Measurements from ENCODE around the gene CORO2A.
"Not testable (repeated sequence)": the region's sequence is repeated elsewhere in the genome, so short reads cannot be mapped to it uniquely, and the experiment has no call there.

Gene CORO2A

DNA sequence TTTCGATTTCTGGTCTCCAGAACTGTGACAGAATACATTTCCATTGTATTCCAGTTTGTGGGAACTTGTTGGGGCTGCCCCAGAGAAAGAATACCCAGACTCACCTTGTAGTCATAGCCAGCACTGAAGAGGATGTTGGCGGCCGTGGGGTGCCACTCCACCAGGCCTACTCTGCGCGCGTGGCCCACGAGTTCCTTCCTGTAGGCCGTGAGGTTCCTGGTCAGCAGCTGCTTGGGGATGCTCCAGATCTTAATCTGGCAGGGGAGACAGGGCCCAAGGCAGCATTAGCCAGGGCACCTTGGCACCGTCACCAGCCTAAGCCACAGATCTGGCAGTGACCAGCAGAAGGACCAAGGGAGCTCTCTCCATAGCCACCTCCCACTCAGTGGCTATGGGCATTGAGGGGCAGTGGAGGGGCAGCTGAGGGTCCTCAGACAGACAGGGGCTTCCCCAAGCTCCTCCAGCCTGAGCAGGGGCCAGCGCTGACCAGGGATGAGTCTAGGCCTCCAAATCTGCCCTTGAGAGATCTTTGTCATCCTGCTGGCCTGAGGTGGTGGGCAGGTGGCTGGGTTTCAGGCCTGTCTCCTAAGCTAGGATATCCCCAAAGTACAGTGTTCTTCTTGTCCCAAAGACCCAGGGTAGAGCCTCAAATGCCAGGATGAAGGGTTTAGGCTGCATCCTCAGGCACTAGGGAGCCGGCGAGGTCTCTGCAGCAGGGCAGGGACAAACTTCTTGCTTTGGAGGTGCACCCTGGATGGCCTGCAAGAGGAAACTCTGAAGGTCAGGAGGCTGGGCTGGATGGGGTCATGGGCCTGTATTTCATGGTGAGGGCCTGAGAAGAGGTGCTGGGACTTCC is 57.5 kb downstream of the CORO2A start:
- DNase-seq, result no peak

DNA sequence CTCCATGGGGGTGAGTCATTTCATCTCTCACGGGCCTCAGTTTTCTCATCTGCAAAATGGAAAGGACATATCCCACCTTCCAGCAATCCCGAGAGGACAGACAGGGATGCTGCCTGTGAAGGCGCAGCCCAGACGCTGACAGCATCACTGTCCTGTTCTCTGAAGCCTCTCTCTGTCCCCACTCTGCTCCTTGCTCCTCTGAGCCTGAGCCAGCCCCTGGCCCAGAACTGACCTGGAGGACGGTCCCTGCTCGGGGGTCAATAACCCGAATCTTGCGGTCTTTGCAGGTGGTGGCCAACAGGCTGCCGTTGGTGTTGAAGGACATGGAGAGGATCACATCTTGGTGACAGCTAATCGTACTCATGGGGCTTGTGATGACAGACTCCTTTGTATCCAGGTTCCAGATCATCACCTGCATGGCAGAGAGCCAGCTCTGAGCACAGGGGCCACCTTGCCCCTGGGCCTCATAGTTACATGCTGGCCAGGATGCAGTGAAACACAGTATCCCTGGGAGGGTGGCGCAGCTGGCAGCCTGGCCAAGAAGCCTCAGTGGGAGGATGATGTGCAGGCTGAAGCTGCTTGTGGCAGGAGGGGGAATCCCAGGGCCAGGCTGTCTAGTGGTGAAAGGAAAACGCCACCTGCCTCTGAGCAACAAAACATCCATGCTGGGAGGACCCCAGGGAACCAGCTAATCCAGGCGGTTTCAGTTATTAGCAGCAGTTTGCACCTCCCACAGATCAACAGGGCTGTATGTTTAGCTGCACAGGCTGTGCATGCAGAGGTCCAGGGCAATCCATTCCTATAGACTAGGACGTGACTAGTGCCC is 59.4 kb downstream of the CORO2A start:
- peak; percentile 35 to 49 for DNase-seq

DNA sequence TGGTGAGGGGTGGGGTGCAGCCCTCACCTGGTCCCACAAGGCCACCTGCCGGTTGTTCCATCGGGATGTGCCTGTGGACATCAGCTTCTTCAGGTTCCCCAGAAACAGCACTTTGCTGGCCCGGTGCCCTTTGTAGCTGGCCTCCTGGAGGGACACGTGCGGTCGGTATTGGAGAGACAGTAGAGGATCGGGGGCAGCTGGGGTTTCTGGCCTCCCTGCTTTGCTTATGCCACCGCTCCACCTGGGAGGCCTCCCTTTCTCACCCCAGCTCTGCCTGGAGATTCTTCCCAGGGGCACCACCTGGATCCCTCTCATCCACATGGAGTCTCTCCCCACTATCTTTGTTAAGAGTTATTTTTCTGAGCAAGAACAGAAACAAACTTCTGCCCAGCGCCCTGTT is 60.3 kb downstream of the CORO2A start:
- no peak for DNase-seq

DNA sequence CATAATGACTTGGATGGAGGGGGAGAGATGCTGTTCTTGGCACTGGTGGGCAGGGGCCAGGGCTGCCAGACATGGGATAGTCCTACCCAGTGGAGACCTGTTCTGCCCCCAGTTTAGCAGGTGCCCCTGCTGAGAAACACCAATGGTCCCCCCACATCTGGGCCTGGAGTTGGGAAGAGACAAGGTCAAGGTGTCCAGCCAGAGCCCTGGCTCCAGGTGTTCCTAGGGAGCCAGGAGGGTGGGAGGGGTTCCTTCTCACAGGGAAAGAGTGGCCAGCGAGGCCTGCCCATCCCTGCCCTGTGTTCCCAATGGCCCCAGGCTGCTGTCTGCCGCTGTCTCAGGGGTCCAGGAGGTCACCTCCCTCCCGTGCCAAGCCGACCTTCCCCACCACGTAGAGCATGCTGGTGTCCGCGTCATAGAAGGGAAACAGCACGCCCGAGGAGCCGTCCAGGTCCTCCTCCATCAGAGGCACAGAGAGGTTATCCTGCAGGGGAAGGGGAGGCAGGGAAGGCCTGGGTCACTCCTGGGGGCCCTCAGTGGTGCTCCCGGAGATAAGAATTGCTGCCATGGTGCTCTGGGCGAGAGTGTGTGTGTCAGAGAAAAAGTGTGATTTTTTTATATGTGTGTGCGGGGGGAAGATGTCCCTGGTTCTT is 61.7 kb downstream of the CORO2A start:
- no peak for DNase-seq

DNA sequence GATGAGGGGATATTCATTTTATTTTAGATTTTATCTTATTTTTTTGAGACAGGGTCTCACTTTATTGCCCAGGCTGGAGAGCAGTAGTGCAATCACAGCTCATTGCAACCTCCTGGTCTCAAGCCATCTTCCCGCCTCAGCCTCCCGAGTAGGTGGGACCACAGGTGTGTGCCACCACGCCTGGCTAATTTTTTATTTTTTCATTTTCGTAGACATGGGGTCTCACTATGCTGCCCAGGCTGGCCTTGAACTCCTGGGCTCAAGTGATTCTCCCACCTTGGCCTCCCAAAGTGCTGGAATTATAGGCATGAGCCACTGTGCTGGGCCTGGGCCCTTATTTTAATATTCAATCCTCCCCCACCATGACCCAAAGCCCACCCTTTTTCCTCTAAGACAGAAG is 62.4 kb downstream of the CORO2A start:
- not testable (repeated sequence) for DNase-seq

DNA sequence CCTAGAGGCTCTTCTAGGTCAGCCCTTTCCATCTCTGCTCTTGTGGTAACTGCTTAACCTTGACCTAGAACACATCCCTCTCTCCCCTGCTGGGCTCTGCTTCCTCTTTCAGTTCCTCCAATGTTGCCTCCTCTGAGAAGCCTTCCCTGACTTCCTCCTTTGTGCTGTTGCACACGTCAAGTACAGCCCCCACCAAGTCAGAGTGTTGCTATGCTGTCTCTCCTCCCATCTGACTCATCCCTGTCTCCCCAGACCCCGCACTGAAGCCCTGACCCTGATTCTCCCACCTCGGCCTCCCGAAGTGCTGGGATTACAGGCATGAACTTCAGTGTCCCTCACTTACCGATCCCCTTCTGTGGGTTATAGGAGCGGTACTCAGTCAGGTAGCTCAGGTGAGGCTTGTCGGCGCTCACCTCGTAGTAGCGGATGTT is 63.0 kb downstream of the CORO2A start:
- no peak for DNase-seq

DNA sequence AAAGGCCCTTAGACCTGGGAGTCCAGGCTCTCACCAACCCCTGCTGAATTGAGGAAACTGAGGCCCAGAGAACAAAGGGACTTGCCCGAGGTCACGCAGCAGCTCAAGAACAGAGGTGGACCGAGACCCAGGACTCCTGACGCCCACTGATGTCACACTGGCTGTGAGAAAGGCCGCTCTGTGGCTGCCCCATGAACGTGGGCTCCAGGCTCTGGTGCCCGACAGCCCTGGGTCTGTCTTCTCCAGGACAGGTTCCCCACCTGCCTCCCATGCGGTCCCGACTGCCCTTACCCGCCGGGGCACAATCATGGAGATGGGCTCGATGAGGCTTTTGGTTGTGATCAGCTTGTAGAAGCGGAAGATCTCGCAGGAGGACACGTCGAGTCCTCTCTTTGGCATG is 64.1 kb downstream of the CORO2A start:
- no peak for DNase-seq

DNA sequence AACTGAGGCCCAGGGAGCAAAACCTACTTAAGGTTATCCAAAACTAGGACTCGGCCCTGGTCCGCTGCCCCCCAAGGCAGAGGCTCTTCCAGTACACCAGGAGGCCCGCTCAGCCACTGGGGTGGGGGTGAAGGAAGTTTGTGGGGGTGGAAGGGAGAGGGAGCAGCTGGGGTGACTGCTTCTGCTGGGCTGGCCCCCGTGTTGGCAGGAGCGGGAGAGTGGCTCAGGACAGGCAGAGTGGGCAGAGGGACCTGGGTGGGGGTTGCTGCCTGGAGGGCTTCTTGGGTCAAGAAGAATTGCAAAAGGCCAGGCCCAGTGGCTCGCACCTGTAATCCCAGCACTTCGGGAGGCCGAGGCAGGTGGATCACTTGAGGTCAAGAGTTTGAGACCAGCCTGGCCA is 65.2 kb downstream of the CORO2A start:
- no peak for DNase-seq

DNA sequence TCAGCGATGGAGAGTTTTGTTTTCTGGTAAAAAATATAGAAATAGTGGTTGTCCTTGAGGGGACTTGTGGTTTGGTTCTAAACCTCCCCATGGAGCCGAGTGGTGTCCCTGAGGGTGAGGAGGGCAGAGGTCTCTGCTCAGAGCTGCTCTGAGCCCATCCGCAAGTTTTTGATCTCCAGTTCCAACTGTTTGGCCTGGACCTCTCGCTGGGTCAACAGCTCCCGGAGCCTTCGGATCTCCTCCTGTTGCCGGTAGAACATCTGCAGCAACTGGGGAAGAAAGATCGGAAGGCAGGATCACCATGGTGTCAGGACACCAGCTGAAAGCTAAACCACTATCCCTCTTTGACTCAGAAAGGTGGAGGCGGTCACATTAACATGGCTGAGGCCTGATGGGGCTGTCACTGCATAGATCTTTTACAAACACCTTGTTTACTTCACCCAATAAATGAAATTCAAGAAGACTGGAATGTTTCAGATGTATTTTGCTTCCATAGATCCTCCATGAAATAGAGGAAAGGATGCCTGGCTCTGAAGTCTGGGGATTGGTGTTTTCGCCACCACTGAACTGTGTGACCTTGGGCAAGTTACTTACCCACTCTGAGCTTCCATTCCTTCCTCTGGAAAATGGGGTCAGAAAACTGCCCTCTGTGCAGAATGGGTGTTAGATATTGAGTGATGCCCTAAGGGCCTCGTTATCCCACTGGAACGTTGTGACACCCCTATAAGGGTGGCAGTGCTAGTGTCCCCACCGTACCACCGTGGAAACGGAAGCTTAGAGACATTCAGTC is 67.6 kb downstream of the CORO2A start:
- DNase-seq, result no peak

DNA sequence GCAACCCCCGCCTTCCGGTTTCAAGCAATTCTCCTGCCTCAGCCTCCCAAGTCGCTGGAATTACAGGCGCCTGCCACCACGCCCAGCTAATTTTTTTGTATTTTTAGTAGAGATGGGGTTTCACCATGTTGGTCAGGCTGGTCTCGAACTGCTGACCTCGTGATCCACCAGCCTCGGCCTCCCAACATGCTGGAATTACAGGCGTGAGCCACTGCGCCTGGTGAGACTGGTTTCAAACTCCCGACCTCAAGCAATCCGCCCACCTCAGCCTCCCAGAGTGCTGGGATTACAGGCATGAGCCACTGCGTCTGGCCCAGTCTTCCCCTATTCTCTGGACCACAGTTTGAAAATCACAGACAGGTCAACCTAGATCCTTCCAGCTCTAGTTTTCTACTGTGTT is 68.3 kb downstream of the CORO2A start:
- DNase-seq, result not testable (repeated sequence)

DNA sequence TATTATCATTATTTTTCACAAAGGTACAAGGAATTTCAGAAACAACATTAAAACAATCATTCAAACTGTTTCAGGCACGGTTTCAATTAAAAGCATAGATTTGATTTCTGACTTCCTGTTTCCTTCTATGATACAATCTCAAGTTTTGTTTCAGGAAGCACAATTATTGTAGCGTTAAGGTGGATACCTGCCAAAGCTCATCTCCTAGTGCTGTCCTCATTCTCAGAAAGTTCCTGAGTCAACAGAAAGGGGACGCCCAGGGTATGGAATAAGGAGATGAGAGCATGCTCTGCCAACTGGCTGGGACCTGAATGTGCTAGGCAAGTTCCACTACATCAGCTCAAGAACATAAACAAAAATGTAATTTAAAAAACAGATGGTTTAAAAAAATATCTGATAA is 71.4 kb downstream of the CORO2A start:
- no peak for DNase-seq

DNA sequence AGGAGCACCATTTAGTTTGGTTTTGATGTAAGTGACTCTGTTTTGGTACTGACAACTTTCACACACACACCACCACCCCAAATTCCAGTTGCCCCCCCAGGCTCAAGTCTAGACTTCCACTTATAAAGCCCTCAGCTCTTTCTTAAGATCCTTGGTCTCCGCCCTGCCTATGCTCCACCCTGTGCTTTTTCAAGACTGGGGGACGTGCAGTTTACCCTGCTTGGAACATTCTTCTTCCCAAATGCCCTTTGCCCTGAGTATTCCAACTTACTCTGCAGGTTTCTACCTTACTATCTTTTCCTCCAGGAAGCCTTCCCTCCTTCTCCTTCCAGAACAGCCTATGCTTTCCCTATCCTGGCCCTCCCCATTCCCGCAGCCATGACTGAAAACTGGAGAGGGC is 72.0 kb downstream of the CORO2A start:
- DNase-seq, result no peak

DNA sequence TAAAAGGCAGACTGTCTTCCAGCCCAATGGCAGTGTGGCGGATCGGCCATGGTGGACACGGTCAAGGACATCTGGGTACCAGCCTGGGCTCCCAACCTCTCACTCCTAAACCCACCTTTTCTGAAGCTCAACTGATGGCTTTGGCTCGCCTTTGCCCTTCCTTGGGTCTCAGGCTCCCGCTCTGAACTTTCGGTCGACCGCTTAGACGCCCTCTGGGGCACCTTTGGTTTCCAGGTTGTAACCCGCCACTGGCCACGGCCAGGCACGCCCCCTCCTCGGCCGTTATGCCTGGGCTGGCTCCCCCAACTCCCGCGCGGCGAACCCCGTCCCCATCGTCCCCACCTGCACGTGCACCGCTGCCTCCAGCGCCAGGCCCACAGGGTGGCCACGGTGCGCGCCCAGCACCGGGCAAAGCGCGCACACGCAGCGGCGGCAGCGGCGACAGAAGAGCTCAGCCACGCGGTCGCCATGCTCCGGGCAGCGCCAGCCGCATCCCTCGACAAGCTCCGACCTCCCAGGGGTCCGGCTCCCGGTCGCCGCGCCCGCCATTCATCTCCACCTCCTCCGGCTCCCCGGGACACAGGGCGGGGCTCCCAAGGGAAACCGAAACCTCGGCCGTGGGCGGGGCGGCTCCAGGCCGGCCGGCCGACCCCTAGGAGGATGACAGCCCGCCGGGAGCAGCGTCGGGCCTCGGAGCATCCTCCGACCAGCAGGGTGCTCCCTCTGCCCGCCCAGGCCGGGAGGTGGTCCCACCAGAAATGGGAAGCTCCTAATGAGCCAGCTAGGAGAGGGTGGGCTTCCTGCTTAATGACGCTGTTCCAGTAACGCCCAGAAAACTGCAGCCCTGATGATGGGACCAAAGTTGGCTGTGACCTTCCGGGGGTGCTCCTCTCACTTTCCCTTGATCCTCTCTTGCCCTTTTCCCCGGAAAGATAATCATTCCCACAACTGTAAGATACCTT is 73.5 kb downstream of the CORO2A start, which contains the start of gene TRIM14:
TSS of gene TRIM14 (minus strand) at position 583 of the 962 bp plus-strand sequence. CDS start at position 549, 34 bp downstream.
- peak; percentile 33 to 34 for DNase-seq

DNA sequence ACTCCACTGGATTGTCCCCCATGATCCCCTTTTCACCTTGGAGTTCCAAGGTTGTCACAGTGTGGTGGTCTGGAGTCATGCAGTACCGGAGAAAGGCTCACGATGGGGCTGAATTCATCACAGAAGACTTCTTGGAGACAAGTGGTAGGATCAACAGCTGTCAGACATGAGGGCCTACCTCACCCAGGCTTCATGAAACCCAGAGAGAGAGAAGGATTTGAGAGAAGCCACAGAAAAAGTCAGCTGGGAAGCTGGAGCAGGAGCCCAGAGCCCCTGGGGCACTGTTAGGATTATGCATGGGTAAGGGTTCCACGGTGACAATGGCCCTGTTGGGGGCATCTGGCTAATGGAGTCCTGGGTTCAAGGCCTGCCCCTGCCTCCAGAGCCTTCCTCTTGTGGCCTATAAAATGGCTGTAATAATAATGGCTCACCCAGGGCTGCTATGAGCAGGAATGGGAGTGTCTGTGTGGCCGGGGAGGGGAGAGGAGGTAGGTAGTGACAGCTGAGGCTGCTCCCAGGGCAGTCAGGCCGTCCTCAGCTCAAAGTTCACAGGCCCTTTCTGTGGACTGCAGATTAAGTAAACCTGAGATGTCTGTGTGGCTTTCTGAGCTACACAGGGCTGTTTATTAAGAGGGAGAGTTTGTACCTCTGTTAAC is 74.3 kb downstream of the CORO2A start:
- no peak for DNase-seq

DNA sequence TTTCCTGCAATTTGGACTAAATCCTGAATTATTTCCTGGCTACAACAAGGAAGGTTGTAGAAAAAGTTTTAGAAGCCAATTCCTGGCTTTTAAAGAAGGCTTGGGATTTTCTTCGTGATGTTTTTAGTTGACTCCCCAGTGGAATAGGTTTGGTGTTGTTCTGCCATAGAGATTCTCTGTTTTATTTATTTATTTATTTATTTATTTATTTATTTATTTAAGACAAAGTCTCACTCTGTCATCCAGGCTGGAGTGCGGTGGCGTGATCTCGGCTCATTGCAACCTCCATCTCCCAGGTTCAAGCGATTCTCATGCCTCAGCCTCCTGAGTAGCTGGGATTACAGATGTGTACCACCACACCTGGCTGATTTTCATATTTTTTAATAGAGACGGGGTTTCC is 75.3 kb downstream of the CORO2A start:
- not testable (repeated sequence) for DNase-seq

DNA sequence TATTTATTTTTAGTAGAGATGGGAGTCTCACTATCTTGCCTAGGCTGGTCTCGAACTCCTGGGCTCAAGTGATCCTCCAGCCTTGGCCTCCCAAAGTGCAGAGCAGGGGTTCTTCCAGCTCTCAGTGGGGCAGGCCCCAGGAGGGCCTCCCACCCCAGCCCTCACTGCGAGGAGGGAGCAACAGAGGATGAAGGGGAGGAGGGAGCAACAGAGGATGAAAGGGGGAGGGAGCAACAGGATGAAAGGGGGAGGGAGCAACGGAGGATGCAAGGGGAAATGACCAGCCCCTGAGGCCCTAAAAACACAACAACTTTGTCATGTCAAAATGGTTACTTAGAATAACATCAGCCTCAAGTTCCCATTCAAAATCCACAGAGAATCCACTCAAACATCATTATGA is 83.4 kb downstream of the CORO2A start:
- no peak for DNase-seq

DNA sequence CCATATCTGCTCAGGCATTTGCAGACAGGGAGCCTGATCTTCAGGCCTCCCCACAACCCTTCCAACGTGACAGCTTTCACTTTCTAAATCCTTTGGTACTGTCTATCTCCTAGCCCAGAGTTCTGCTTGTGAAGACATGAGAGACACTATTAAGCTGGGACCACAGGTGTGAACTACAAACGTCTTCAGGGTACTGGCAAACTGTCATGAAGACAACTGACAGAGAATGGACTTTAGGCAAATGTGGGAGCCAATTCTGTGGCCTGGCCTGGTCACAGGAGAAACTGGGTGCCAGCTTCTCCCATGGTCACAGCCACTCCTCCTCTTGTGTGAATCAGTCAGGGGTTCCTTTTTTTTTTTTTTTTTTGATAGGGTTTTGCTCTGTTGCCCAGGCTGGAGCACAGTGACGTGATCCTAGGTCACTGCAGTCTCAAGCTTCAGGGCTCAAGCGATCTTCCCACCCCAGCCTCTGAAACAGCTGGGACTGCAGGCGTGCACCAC is 83.9 kb downstream of the CORO2A start:
- DNase-seq, result no peak

DNA sequence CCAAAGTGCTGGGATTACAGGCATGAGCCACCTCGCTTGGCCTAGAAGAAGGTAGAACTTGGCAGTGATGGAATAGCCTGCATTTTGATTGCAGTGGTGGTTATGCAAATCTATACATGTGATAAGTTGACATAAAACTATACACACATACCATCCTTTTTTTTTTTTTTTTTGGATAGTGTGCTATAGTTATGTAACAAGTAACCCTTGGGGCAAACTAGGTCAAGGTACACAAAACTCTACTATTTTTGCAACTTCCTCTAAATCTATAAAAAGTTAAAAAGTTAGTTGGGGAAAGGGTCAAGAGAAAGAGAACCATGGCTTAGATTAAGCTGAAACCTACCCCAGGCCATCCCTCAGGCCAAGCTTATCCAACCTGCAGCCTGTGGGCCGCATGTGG is 84.5 kb downstream of the CORO2A start:
- DNase-seq, result no peak

DNA sequence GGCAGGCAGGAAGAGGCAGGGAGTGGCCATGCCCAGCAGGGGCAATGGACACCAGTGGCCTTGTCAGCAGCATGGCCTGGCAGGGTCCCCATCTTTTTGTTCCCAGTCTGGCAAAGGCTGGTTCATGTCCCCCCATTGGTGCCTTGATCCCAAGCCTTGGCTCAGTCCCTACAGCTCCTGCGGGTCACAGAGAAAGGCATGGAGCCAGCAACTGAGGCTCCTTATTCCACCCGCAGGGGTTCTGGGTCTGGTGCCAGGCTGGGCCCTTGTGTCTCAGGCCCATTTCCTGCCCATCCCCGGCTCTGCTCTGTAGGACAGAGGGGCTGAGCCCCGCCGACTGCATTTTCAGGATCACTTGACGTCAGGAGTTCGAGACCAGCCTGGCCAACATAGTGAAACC is 87.4 kb downstream of the CORO2A start:
- no peak for DNase-seq

DNA sequence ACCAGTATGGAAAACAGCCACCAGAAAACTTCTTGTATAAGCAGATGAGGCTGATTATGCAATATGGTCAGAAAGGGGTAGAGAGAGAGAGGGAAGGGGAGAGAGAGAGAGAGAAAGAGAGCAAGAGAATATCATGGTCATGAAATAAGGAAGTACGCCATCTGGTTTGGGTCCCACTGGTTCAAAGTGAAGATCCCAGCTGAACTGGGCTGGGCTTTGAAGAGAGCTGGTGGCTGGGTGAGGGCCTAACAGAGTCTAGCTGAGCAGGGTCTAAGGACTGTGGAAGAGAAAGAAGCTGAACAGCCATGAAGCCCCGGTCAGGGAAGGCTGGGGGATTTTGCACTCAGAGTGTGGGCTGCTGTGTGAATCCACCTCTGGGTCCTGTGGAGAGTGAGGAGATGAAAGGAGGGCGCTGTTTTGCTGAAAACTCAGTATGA is 88.0 kb downstream of the CORO2A start:
- DNase-seq, result no peak

DNA sequence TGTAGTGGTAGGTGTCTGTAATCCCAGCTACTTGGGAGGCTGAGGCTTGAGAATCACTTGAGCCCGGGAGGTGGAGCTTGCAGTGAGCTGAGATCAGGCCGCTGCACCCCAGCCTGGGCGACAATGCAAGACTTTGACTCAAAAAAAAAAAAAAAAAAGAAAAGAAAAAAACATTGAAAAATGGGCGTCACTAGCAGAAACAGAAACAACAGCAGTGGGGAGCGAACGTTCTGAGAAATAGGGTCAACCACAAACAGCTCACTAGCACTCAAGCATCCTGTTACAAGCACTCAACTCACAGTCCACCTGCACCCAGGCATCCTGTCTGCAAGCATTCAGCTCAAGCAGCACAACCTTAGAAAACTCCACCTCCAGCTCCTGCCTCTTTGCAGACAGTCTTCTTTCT is 90.6 kb downstream of the CORO2A start:
- no peak for DNase-seq
